ENCODE data around the gene PRDM10. TPM values are rescaled to one million over a fixed set of nuclear protein-coding genes. Genes with fewer than 3 reads are reported as not detected.

Gene PRDM10
- total RNA-seq, 3 donors from 2014 or later: 12.1 to 17.9 (median 14.0) TPM

DNA sequence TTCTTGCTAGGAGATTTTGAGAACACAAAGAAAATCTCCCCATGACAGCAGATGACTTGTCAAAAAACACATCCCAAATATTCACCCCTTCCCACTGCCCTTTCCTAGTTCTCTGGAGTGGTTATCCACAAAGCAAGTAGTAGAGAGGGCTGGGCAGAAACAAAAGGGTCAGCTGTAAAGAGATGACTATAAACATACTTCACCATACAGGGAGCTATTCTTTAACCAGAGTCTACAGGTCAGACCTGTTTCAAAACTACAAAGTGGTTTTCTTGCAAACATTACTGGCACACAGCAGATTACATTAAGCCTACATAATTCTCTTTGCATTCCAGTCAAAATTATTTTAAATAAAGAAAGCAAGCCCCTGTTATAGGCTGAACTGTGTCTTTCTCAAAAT, 59.6 kb downstream of the PRDM10 start:
- H3K36me3 ChIP-seq (ENCODE audit: low read depth): no peaks in the 10 kb centered on the region
- TF ChIP-seq, protein P1, sequence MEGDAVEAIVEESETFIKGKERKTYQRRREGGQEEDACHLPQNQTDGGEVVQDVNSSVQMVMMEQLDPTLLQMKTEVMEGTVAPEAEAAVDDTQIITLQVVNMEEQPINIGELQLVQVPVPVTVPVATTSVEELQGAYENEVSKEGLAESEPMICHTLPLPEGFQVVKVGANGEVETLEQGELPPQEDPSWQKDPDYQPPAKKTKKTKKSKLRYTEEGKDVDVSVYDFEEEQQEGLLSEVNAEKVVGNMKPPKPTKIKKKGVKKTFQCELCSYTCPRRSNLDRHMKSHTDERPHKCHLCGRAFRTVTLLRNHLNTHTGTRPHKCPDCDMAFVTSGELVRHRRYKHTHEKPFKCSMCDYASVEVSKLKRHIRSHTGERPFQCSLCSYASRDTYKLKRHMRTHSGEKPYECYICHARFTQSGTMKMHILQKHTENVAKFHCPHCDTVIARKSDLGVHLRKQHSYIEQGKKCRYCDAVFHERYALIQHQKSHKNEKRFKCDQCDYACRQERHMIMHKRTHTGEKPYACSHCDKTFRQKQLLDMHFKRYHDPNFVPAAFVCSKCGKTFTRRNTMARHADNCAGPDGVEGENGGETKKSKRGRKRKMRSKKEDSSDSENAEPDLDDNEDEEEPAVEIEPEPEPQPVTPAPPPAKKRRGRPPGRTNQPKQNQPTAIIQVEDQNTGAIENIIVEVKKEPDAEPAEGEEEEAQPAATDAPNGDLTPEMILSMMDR (IDR thresholded peaks at IDR 0.05): no peak
- no peak overlapping the region for H3K4me3 ChIP-seq
- intact Hi-C loops (cut with DNase I, micrococcal nuclease): no loop called here
- peak; percentile 44 for ATAC-seq
- H3K9me3 ChIP-seq: no peaks in the 10 kb centered on the region
- no peaks in the 10 kb centered on the region for H3K4me1 ChIP-seq (ENCODE audit: low read depth)
- no peak for DNase-seq

DNA sequence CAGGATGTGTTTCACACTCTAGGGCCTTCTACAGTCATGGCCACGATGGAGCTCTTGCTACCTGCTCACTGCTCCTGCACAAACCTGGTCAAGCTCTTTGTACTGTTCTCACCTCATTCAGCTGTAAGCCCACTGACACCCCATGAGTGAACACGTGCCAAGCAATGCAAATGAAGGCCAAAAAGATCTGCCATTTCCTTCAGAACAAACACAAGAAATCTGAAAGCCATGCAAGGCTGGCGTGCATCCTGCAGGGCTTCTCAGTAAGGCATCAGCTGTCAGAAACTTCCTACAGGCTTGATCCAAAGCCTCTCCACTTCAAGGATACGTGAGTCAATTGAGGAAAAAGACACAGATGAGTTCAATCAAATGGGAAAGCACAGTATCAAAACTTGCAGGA, 63.1 kb downstream of the PRDM10 start:
- Histone ChIP-seq H3K9me3 (no peaks in the 10 kb centered on the region), H3K4me1 (ENCODE audit: low read depth) (no peaks in the 10 kb centered on the region), H3K36me3 (ENCODE audit: low read depth) (no peaks in the 10 kb centered on the region), H3K4me3 (no peak overlapping the region)
- DNase-seq (no peak), ATAC-seq (no peak)
- intact Hi-C loops (cut with DNase I, micrococcal nuclease): no loop called here
- TF ChIP-seq, protein P1 (IDR thresholded peaks at IDR 0.05): no peak

DNA sequence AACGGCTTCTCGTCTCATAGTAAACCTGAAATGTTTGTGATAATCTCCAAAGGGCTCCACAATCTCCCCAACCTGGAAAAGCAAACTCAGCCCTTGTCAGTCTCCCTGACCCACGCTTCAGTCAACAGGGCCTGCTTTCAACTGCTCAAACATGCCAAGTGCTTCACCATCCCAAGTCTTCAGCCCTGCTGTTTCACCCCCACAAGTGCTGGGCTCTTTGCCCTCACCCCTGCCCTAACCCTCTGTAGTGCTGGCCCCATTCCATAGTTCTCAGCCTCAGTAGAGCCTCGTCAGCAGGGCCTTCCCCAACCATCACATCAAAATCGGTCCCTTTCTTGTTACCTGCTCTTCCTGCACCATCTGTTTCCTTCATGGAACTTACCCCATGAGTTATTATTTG, 63.9 kb downstream of the PRDM10 start:
- ATAC-seq: no peak
- Histone ChIP-seq H3K36me3 (ENCODE audit: low read depth) (no peaks in the 10 kb centered on the region), H3K4me1 (ENCODE audit: low read depth) (no peaks in the 10 kb centered on the region), H3K4me3 (no peak overlapping the region), H3K9me3 (no peaks in the 10 kb centered on the region)
- no peak for DNase-seq
- TF ChIP-seq, protein P1 (IDR thresholded peaks at IDR 0.05): no peak
- intact Hi-C loops (cut with DNase I, micrococcal nuclease): no loop called here

DNA sequence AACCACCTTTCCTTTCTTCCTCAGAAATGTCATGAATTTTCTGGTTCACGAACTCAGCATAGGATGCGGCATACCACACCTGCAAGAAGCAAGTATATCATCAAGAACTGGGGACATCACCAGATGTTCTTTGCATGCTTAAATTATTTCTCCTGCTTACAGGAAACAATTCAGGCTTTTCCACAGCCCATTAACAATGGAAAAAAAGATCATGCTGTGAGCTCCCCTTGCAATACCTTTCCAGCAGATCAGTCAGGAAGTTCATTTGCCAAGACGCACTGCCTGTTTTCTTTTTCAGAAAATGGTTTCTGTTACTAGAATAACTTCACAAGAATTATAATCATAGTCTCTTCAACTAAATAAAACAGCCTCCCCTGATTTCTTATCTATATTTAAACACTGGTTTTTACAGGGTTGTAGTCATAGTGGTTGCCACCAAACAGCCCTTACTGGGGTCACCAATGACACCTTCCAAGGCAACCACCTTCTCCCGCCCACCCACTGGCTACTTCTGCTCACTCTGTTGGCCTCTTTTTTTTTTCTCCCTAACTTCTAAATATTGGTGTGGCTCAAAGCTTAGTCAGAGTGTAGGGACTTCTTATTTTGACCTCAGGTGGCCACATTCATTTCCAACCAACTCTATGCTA, 64.9 kb downstream of the PRDM10 start:
- DNase-seq (no peak), ATAC-seq (no peak)
- H3K4me1 ChIP-seq (ENCODE audit: low read depth): no peaks in the 10 kb centered on the region
- H3K9me3 ChIP-seq: no peaks in the 10 kb centered on the region
- TF ChIP-seq, protein P1 (IDR thresholded peaks at IDR 0.05): no peak
- H3K4me3 ChIP-seq: no peak overlapping the region
- intact Hi-C loops (cut with DNase I, micrococcal nuclease): no loop called here
- no peaks in the 10 kb centered on the region for H3K36me3 ChIP-seq (ENCODE audit: low read depth)

DNA sequence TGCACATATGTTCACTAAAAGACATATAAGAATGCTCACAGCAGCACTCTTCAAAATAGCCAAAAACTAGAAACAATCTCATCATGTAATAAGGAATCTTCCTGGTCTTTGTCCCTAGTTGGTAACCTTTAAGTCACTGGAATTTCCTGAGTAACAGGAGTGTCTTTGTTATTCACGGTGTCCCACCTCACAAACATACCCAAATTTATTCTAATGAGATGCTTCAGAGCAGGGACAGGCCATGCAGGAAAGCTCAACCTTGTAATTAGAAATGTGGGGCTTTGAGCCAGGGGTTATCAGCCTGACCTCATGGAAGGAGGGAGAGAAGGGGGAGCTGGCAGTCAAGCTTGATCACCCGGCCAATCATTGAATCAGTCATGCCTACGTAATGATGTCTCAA, 66.9 kb downstream of the PRDM10 start:
- TF ChIP-seq, protein P1 (IDR thresholded peaks at IDR 0.05): no peak
- no peaks in the 10 kb centered on the region for H3K9me3 ChIP-seq
- intact Hi-C loops (cut with DNase I, micrococcal nuclease): no loop called here
- ATAC-seq (no peak), DNase-seq (no peak)
- no peaks in the 10 kb centered on the region for H3K4me1 ChIP-seq (ENCODE audit: low read depth)
- no peak overlapping the region for H3K4me3 ChIP-seq
- H3K36me3 ChIP-seq (ENCODE audit: low read depth): no peaks in the 10 kb centered on the region

DNA sequence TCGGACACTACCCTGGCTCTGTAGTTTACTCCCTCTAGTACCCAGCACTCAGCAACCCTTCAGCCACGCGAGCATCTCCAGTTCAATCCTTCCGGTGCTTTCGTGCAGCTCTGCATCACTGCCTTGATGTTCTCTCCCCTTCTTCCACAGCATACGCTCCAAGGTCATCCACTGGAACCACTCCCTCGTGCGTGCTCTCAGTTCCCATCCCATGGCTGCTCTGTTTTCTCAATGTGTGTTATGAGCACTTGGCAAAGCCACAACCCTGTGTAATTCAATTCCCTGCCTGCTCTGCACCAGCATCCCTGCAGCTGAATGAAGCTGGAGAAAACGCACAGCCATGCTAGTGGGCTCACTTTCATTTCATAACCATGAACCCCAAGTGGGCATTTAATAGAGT, 68.7 kb downstream of the PRDM10 start:
- Histone ChIP-seq H3K4me3 (no peak overlapping the region), H3K4me1 (ENCODE audit: low read depth) (no peaks in the 10 kb centered on the region), H3K36me3 (ENCODE audit: low read depth) (no peaks in the 10 kb centered on the region), H3K9me3 (no peaks in the 10 kb centered on the region)
- TF ChIP-seq, protein P1 (IDR thresholded peaks at IDR 0.05): no peak
- DNase-seq: no peak
- intact Hi-C loops (cut with DNase I, micrococcal nuclease): no loop called here
- no peak for ATAC-seq

Data from mucosa of descending colon (tissue), 3 donors.